GM18867 (cell line): ENCODE results near the gene ZC3H15.

Experiments
- ATAC-seq: cut with Tn5 transposase; IDR thresholded peaks from one replicate; pipeline ENCODE4 v1.9.1; 2021; ENCODE audit warnings: mild to moderate bottlenecking, moderate library complexity; ENCODE audit not compliant: unreplicated experiment

The ZC3H15 gene

DNA sequence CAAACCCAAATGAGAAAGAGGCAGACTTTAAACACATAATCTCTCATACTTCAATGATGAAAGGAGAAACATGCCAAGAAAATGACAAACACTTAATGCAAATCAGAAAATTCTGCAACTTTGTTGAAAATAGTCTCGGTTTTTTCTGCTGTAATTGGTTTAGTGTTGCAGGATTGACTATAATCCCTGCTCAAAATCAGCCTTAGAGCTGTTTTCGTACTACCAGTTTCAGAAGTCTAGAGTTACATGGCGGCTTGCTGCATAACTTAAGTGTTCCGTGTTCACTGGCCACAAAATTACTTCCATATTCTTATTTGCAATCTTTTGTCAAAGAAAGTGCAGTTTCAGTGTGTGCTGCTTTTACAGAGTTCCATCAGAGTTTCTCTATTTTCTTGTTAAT lies 54.9 kb downstream of the ZC3H15 start:
- no peak for ATAC-seq

DNA sequence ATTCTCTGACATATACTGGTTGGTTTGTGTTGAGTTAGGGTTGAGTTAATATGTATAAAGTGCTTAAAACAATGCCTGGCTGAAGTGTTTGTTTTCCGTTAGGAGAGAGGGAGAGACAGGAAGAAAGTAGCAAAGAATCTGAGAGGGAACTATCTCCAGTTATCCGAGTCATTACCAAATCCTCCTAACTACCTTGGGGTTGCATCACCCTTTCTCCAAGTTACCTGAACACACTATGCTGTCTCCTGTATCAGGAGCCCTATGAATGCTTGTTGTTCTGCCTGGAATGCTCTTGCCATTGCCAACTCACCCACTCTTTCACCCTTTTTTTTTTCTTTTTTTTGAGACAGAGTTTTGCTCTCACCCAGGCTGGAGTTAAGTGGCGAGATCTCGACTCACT lies 55.9 kb downstream of the ZC3H15 start:
- no peak for ATAC-seq

DNA sequence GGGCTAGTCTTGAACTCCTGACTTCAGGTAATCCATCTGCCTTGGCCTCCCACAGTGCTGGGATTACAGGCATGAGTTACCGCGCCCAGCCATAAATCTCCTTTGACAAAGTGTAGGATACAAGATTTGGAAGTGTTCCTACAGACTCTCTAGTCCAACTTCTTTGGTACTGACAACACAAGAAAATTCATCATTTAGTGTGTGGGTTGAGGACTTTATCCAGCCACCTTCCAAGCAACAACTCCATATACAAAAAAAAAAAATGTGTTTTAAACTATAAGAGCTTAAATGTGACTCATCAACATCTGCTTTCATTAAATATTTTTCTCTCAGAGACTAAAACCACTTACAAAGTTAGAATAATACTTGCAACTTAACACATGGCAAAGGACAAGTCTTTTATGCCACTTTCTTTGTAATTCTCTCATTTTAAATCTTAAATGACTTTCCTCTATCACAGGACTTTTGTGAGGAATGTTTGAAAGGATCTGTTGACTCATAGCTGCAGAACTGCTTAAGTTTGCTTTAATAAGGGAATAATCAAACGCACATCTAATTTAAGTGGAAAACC lies 57.6 kb downstream of the ZC3H15 start:
- ATAC-seq = no peak

DNA sequence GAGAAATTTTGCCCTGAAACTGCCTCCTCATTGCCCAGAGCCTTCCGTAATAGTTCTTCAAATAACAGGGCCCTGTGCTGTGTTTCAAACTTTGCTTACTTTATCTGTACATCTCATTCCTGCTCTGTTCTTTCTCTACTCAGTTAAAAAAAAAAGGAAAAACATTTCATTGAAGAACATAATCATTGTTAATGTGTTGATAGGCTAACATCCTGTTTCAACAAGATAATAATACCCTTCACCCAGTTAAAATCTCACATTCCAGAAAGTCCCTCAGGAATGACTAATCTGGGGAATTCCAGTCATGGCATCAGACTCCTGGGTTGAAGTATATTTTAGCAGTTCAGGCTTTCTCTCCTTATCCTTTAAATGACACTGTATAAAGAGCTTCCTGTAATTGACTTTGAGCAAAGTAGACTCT lies 58.2 kb downstream of the ZC3H15 start:
- ATAC-seq = no peak

DNA sequence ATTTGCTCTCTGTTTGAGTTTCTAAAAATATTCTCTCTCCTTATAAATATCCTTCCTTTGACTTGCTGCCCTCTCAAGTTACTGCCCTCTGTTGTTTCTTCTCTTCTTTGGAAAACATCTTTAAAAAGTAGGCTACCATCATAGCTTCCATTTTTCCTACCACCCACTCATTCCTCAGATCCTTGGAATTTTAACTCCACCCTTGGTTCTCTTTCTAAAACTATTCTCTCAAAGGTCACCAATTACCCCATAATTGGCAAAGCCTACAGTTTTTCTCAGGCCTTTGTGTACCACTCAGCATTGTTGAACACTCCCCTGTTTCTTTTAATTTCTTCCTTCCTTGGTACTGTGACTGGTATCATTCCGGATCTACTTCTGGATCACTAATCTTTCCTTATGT lies 60.8 kb downstream of the ZC3H15 start:
- no peak for ATAC-seq

DNA sequence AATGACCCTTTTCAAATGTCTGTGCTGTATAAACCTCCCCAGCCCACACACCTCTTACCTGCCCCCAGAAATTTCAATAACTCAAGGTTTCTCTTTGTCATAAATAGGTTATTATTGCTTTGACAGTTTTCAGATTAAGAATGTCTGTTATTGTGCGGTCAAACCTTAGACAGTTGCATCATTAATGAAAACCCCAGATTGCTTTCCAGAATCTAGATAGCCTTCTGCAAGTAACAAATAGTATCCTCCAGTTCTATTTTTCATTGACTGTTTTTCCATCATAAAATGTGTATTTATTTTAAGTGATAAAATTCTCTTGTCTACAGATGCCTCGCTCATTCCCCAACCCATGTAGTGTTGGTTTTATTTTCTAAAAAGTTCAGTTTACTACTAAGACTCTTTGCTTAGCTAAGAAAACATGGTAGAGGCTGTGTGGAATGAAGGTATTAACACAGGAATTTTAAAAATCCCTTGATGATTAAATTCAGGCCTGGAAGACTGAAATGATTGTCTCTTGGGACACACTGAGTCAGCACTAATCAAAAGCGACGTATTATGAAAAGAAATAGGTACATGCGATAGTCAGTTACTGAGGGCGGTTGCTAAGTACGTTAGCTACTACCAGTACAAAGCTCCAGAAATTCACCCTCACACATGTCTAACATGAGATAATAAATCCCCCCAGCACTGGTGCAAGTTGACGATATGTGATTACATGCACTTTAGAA lies 65.4 kb downstream of the ZC3H15 start:
- no peak for ATAC-seq

DNA sequence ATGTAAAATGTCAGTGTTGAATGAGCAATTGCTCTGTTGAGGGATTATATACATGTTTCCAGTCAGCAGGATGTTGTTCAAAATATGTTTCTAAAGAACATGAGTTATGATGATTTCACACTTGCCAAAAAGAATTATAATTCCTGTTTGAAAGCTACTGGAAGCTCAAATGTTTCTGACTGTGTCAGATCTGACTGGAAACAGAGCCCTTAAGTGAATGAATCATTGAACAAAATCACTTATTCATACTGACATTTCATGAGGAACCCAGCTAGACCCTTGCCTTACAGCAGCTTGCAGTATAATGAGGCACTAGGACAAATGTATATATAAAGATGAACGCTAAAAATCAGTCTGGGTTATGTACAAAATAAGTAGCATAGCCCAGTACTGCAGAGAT lies 68.4 kb downstream of the ZC3H15 start:
- ATAC-seq = no peak

DNA sequence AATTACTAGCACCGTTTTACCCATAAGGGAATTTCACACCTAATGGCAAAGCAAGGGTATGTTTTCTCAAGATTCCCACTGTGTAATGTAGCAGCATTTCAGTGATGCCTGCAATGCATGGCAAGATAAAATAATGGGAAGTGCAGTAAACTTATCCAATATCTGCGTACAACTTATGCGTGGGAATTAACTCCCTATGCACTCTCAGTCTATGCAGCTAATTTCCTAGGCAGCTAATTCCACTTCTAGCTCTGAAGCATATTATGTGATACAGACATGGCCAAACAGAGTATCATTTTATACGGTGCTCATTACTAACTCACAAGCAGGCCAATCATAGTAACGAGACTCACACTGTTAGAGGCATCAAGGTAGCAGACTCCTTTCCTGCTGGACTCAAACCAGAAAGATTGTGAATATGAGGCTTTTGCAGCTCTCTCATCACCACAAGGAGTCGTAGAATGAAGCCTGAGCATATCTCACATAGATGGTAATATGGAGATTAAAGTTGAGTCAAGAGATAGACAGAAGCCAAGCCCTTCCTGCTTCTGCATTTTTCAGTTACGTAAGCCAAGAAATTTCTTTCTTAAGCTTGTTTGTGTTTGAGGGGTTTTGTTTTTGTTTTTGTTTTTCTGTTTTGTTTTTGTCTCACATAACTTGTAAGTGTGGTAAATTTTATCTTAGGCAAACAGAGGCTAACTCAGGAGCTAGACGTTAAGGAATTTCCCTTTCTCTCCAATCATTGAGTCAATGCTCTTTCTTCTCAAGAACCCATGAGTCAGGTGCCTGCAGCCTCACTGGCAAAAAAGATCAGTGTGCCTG lies 69.0 kb downstream of the ZC3H15 start:
- ATAC-seq = no peak

DNA sequence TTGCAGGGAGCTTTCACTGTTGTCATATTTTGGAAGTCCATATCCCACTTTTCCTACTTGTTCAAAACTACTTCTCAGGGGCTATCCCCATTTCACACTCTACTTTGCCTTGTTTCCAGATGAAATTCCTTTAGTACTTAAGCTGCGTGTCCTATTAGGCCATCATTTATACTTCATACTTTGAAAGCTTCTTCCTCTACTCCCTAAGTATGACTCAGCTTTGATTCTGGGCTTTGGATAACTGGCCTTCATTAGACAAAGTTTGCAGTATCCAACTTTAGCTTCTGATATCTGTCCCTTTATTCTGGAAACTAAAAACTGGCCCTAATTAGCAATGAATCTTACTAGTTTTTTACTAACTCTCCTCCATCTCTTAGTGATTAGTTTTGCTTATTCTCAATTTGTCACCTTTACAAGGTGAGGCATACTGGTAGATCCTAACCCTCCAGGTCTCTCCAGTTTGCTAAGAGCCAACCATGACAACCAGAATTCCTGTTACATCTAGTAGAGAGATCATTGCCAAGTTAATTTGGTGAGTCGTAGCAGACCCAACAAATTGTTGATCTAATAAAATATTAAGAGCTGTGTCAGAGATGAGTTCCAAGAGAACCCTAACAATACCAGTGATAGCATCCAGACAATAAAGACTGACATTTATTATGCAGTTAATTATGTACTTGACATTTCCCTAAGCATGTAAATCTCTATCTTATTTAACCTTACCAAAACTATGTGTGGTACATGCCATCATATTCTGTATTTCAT lies 72.6 kb downstream of the ZC3H15 start:
- no peak for ATAC-seq
